HAP-1 (cell line): Measurements from ENCODE around the gene PIK3R1.

Source experiments
- DNase-seq, 2 experiments: peaks; one replicate each; pipeline ENCODE4 v3.0.0-alpha.2; 2016 to 2020; ENCODE audit warnings: low spot score in 2 of 2
- H3K27me3 ChIP-seq: fragments of 250-450 bp; sonication (Bioruptor Pico); 2 replicates; pipeline ENCODE4 v1.5.1; 2020; ENCODE audit warnings: low read depth, mild to moderate bottlenecking, moderate library complexity
- H3K36me3 ChIP-seq: fragments of 250-450 bp; sonication (Bioruptor Pico); replicated peaks from 2 replicates; pipeline ENCODE4 v1.5.1; 2020; ENCODE audit warnings: mild to moderate bottlenecking
- H3K4me1 ChIP-seq: fragments of 250-450 bp; sonication (Bioruptor Pico); 2 replicates; pipeline ENCODE4 v1.5.1; 2020; ENCODE audit warnings: mild to moderate bottlenecking
- H3K4me3 ChIP-seq: fragments of 250-450 bp; sonication (Bioruptor Pico); 2 replicates; pipeline ENCODE4 v1.5.1; 2020; ENCODE audit warnings: mild to moderate bottlenecking, moderate library complexity
- H3K9me3 ChIP-seq: fragments of 250-450 bp; sonication (Bioruptor Pico); 2 replicates; pipeline ENCODE4 v1.5.1; 2020; ENCODE audit warnings: mild to moderate bottlenecking, moderate library complexity
- in situ Hi-C: fragments of 300-500 bp; cut with MboI; formaldehyde crosslinking; loops from 3 replicates; pipeline ENCODE4 v1.14.3; 2020; ENCODE audit warnings: low sequenced_read_pairs, inconsistent platforms, mixed read lengths

The PIK3R1 gene

DNA sequence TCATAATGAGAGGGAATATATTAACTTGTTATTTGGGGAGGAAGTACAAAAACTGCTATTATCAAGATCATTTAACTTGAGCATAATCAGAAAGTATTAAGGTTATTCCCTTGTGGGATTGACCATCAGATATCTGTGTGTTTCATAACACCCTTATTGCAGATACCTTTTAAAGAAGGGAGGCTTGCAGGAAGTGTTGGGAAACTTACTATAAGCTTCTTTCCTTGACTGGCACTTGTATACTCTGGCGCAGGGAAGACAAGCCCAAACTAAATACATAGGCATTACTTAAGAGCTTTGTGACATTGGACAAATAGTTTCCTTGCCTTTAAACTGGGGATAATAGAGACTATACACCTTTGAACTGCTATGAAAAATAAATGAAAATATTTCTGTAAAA, 50.9 kb downstream of the PIK3R1 start:
- in situ Hi-C loops, result no loop called here
- DNase-seq, result no peak
- H3K27me3 ChIP-seq, result no peaks in the 10 kb centered on the region
- H3K4me1 ChIP-seq, result no peaks in the 10 kb centered on the region; the same call in 1 of the 2 replicates
- no peak overlapping the region for H3K4me3 ChIP-seq
- no peaks in the 10 kb centered on the region for H3K36me3 ChIP-seq
- H3K9me3 ChIP-seq, result no peaks in the 10 kb centered on the region

DNA sequence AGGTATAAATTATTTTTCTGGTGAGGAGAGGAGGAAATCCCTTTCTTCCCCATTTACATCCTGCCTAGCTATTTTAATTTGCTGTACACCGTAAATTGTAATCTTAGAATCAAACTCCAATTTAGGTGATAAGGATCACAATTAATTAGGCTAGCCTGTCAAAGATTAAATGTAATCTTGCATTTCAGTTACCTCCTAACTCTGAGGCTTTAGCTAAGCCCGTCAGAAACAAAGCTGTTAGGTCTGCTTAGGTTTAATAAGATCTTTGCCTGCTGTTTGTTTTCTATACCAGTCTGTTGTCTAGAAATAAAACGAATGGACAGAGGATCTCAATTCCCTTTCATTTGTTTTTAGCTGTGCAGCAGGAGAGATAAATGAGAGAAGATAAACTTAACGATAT, 51.5 kb downstream of the PIK3R1 start:
- in situ Hi-C loops, result no loop called here
- Histone ChIP-seq H3K36me3 (no peaks in the 10 kb centered on the region), H3K9me3 (no peaks in the 10 kb centered on the region), H3K27me3 (no peaks in the 10 kb centered on the region), H3K4me3 (no peak overlapping the region), H3K4me1 (no peaks in the 10 kb centered on the region; the same call in 1 of the 2 replicates)
- no peak for DNase-seq

DNA sequence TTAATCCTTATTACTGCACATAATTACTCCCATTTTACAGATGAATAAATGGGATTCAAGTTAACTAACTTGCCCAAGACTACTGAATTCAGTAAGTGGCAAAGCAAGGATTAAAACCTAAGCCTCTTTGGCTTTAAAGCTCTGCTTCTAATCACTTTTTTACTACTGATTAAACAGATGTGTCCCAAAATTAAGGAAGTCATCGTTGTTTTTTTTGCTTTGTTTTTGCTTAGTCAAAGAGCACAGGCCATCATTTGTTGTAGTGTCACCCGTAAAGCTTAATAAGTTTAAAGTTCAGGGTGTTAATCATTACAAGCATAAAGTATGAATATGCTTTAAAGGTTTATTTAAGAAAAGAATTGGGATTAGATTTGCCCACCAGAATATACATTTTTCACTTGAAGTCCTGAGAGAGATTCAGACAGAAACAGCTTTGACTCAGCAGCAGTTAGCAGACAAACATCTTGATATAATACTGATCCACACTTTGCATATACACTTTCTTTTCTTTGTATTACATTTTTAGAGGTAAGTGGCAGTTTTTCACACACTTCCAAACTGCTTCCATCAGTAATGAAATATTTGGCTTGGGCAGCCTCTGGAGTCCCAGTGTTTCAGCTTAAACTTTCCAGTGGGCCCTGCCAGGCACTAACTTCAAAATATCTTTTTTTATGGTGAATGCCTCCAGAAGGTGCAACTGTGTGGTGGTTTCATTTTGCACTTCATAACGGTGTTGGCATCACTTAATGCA, 52.7 kb downstream of the PIK3R1 start:
- in situ Hi-C loops, result no loop called here
- H3K9me3 ChIP-seq, result no peaks in the 10 kb centered on the region
- H3K4me1 ChIP-seq, result no peaks in the 10 kb centered on the region; the same call in 1 of the 2 replicates
- no peaks in the 10 kb centered on the region for H3K36me3 ChIP-seq
- no peak overlapping the region for H3K4me3 ChIP-seq
- no peaks in the 10 kb centered on the region for H3K27me3 ChIP-seq
- no peak for DNase-seq

DNA sequence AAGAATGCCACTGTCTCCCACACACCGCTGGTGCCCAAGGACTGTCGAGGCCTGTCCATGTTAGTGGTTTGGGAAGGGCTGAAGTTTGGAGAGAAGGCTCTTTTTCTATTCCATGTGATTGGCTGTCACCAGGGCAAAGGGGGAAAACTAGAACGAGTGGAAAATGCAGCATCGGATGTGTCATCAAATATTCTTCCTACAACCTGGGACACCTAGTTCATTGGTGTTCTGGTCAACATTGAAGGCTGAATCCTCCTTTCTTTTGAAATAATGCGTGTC, 53.2 kb downstream of the PIK3R1 start:
- H3K9me3 ChIP-seq, result no peaks in the 10 kb centered on the region
- no peaks in the 10 kb centered on the region; the same call in 1 of the 2 replicates for H3K4me1 ChIP-seq
- no peaks in the 10 kb centered on the region for H3K36me3 ChIP-seq
- in situ Hi-C loops, result no loop called here
- H3K4me3 ChIP-seq, result no peak overlapping the region
- no peak for DNase-seq
- no peaks in the 10 kb centered on the region for H3K27me3 ChIP-seq

DNA sequence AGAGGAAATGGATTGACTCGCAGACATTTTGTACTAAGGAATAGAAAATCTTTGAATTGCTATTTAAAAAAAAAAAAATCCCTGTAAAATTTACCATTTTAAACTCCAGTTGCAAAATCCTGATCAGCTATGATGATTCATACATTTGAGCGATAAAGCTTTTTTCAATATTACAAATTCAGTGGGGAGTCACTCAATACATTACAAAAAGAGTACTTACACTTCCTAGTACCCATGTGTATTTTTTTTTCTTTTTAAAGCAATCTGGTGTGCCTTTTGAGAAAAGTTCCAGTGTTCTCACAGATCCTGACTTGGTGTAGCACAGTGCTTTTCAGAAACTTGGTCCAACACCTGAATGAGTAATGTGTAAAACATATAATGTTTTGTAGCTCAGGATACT, 54.3 kb downstream of the PIK3R1 start:
- no peak overlapping the region for H3K4me3 ChIP-seq
- H3K36me3 ChIP-seq, result no peaks in the 10 kb centered on the region
- H3K4me1 ChIP-seq, result no peaks in the 10 kb centered on the region; the same call in 1 of the 2 replicates
- DNase-seq, result no peak
- no peaks in the 10 kb centered on the region for H3K27me3 ChIP-seq
- in situ Hi-C loops, result no loop called here
- H3K9me3 ChIP-seq, result no peaks in the 10 kb centered on the region

DNA sequence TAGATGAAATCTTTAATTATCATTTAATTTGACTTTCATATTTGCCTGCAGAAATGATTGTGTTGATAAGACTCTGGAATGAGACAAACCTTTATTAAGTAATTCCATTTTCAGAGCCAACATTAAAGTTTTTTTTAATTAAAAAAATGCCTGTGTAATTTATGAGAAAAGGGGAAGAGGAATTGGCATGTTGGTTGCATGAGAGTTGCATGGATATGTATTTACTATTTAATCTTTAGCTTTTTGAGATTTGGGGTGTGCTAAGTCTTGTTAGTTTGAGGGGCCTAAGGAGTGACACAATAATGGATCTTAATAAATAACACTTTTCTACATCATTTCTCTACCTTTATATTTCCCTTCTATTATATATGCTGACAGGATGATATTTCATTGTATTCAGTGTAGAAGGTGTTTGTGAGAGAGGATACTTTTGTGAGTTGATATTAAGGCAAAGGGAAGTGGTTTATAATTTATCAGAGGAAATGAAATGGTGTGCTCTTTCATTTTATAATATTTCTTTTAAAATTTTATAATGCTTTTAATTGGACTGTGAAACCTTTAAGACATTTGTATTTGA, 54.9 kb downstream of the PIK3R1 start:
- no peak overlapping the region for H3K4me3 ChIP-seq
- no peaks in the 10 kb centered on the region; the same call in 1 of the 2 replicates for H3K4me1 ChIP-seq
- no peaks in the 10 kb centered on the region for H3K9me3 ChIP-seq
- no peak for DNase-seq
- no peaks in the 10 kb centered on the region for H3K36me3 ChIP-seq
- no peaks in the 10 kb centered on the region for H3K27me3 ChIP-seq
- in situ Hi-C loops, result no loop called here

DNA sequence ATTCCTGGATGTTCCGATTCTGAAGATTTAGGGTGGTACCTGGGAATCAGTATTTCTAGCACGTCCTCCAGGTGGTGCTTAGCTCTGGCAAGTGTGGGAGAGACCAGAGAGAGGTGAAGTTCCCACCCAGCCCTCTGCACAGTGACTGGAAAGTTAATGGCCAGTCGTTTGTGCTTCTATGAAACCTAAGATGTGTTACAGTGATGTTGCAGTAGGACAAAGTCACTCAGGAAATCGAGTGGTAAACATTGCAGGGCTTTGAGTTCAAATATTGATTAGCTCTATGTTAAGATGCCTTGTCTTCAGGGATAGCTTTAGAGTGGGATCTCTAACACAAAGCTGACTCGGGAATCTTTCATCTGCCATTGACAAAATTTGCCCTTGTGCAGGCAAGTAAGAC, 55.6 kb downstream of the PIK3R1 start:
- Histone ChIP-seq H3K4me3 (no peak overlapping the region), H3K36me3 (no peaks in the 10 kb centered on the region), H3K9me3 (no peaks in the 10 kb centered on the region), H3K27me3 (no peaks in the 10 kb centered on the region), H3K4me1 (no peaks in the 10 kb centered on the region; the same call in 1 of the 2 replicates)
- in situ Hi-C loops, result no loop called here
- no peak for DNase-seq

DNA sequence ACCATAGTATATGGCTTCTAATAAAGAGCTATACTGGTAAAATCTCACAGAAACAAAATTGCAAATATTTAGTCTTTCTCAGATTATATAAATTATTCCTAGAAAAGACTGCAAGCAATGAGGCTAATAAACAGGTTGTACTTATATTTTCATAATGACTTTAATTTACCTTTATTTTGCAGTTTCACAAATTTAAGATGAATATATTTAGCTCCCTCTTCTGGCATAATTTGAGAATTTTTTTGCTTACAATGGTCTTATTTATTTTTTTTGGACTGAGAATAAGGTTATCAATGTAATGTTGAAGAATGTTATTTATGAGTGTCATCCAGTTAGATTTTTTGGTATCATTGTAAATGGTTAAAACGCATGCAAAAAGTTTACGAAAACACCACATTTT, 56.7 kb downstream of the PIK3R1 start:
- H3K4me1 ChIP-seq, result no peaks in the 10 kb centered on the region; the same call in 1 of the 2 replicates

DNA sequence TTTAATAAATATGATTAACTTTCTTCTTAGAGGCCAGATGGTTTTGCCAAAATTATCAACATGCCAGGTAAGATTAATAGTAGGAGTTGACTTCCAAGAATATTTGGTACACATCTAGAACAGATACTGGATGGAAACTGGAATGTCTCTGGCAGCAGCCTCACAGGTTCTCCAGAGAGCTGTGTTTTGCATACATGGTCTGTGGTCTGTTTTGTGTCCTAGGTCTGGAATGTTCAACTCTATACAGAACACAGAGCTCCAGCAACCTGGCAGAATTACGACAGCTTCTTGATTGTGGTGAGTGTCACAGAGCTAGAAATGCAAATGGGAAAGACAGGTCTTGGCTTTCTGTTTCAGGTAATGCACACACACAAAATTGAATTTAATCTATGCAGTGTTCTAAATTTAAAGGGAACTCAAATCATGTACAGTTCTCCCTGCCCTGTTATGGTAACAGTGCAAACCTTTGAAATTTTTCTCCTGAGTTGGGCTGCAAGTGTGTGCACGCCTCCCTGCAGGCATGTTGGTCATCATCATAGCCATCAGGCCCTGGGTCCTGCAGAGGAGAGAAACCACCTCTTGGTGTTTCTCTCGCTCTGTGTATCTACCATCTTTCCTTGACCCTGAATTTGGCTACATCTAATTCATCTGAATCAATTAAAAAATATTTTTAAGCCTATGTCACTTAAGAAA, 58.3 kb downstream of the PIK3R1 start:
- H3K36me3 ChIP-seq, result no peaks in the 10 kb centered on the region
- no peaks in the 10 kb centered on the region for H3K9me3 ChIP-seq
- no peak for DNase-seq
- no peaks in the 10 kb centered on the region for H3K4me1 ChIP-seq
- no peaks in the 10 kb centered on the region for H3K27me3 ChIP-seq
- in situ Hi-C loops, result no loop called here
- no peak overlapping the region for H3K4me3 ChIP-seq

More for the DNA sequence above, 56.7 kb downstream of the PIK3R1 start:
- in situ Hi-C loops, result no loop called here
- no peaks in the 10 kb centered on the region for H3K27me3 ChIP-seq
- H3K36me3 ChIP-seq, result no peaks in the 10 kb centered on the region
- H3K4me3 ChIP-seq, result no peak overlapping the region
- H3K9me3 ChIP-seq, result no peaks in the 10 kb centered on the region
- no peak for DNase-seq

DNA sequence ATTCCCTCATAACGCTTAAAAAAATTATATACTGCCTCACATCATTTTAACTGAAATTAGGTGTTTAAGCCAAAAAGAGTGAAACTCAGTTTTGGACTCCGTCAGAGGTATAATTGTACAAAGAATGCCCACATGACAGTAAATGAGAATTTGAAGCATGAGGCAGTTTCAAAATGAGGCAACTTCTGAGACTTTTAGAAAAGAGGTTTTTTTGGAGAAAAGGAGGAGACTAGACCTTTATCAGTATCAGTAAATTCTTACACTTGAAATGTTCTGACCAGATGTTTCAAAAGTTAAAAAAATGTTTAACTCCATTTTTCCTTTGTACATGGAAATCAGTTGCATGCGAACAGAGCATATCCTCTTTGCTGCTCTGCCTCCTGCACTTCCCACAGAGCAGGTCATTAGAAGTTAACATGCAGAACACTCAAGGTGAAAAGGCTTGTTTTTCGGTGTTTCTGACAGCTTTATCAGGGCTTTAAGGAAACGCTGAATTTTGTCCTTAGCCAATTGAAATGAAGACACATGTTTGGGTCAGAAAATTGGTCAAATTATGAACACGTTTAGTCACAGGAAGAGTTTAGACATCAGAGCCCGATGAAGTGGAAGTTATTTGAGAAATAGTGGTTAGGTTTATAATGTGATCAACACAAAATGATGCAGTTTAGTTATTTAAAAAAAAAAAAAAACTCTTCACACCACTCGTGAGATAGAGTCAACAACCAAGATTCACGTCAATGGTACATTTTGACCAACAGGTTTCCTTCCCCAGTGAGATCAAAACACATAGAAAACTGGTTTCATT, 59.5 kb downstream of the PIK3R1 start:
- Histone ChIP-seq H3K36me3 (peaks cover under 1% of the 10 kb centered on the region; the same call in 1 of the 2 replicates), H3K4me3 (no peak overlapping the region), H3K27me3 (no peaks in the 10 kb centered on the region), H3K9me3 (no peaks in the 10 kb centered on the region), H3K4me1 (no peaks in the 10 kb centered on the region)
- no peak for DNase-seq
- in situ Hi-C loops, result no loop called here

DNA sequence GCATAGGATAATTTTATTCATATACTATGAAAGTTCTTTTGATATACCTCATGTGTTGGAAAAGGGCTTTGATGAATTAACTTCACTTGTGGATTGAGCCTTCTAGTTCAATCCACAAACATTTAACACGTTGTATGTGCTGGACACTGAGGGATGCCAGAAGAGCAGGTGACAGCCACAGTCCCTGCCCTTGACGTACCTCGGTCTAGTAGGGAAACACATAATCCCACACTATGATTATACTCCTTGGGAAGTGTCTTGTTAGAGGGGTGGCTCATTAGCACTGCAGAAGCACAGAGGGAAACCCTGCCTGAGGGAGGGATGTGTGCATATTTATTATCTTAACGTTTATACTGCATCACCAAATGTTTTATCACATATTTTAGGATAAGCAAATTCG, 61.2 kb downstream of the PIK3R1 start:
- Histone ChIP-seq H3K4me1 (no peaks in the 10 kb centered on the region), H3K36me3 (peaks cover 6% of the 10 kb centered on the region; the same call in 1 of the 2 replicates), H3K9me3 (no peaks in the 10 kb centered on the region), H3K4me3 (no peak overlapping the region), H3K27me3 (no peaks in the 10 kb centered on the region)
- DNase-seq, result no peak
- in situ Hi-C loops, result no loop called here

DNA sequence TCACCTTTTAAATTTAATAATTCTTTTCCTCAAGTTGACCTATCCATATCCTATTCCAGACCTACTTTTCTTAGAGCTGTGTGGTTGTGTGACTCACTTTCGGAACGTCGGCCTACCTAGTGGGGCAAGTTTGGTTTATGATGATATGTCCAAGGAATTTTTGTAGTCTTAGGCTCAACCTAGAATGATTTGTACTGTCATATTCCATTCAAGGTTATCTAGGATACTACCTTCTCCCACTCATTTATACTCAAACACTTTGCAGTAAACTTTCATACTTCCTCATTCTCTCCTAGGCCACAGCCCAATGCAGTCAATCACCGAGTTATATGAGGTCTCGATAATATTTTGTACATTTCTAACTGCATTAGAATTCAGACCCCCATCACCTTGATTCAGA, 61.9 kb downstream of the PIK3R1 start:
- H3K9me3 ChIP-seq, result no peaks in the 10 kb centered on the region

DNA sequence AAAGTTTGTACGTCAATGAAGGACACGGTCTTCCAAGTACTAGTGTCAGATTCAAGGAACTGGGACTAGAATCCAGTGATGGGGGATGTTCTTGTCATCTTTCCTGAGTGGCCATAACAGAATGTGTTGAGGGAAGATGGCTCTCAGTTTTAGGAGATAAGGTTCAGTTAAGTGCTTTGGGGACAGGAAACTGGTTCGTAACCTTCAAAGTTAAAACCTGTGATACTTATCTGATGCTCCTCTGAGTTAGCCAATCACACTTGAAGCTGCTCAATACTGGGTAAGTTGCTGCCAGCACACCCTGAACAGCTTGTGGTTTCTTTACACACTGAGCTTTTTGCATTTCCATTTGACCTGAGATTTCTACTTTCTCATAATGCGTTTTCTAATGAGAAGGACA, 64.4 kb downstream of the PIK3R1 start:
- in situ Hi-C loops, result loop anchor here (10.0 kb wide), 1 partner anchor 175 kb away; no protein-coding TSS in a partner anchor
- Histone ChIP-seq H3K36me3 (peaks cover 6% of the 10 kb centered on the region; the same call in 1 of the 2 replicates), H3K4me3 (no peak overlapping the region), H3K9me3 (no peaks in the 10 kb centered on the region), H3K4me1 (no peaks in the 10 kb centered on the region), H3K27me3 (no peaks in the 10 kb centered on the region)
- no peak for DNase-seq

More for the DNA sequence above, 61.9 kb downstream of the PIK3R1 start:
- Histone ChIP-seq H3K4me1 (no peaks in the 10 kb centered on the region), H3K4me3 (no peak overlapping the region), H3K36me3 (peaks cover 6% of the 10 kb centered on the region; the same call in 1 of the 2 replicates), H3K27me3 (no peaks in the 10 kb centered on the region)
- in situ Hi-C loops, result no loop called here
- DNase-seq, result no peak
